K562 (cell line): ENCODE results near the gene DIS3L2. TPM values are rescaled to one million over a fixed set of nuclear protein-coding genes. Genes with fewer than 3 reads are reported as not detected.

ENCODE experiments used
- ATAC-seq: fragments of 200-7000 bp; cut with Tn5 transposase; 3 replicates; pipeline ENCODE4 v1.9.1; 2020; ENCODE audit warnings: moderate library complexity
- BruUV-seq: library from RNA; stranded (reverse); fragments of 400-500 nt; replicated peaks from 2 replicates; lab custom pipeline; 2021; lab: Mats Ljungman, UMichigan
- CTCF ChIA-PET: fragments of 300-600 bp; formaldehyde crosslinking; extraction: SDS; loops from one replicate; lab custom pipeline; 2021; ENCODE audit warnings: low intra/inter-chr PET ratio; lab: Yijun Ruan, JAX
- POLR2A ChIA-PET: fragments of 300-600, 350-650 bp; sonication (Branson Sonifier 250); formaldehyde crosslinking; extraction: SDS; loops from one replicate; lab custom pipeline; 2021; ENCODE audit warnings: antibody characterized with exemption, inconsistent platforms; lab: Yijun Ruan, JAX
- DNase-seq, 4 experiments: peaks; one replicate each; pipeline versions ENCODE4 v3.0.0 to v3.0.0-alpha.2; 2011 to 2018; ENCODE audit warnings: low spot score in 3 of 4, mixed read lengths in 3 of 4; ENCODE audit errors: extremely low read depth in 1 of 4
- FAIRE-seq: peaks from 2 replicates; lab custom pipeline; 2011; peaks lifted over from hg19 to GRCh38; lab: Jason Lieb, UNC
- H2AFZ ChIP-seq: 2 replicates; pipeline ENCODE4 v1.6.0; 2011; ENCODE audit warnings: low read depth, low read length, control low read depth, inconsistent platforms
- H3K27ac ChIP-seq: fragments of 200-600 bp; 3 replicates; pipeline ENCODE4 v1.8.0; 2011; ENCODE audit warnings: low read depth, mild to moderate bottlenecking, control low read depth, inconsistent platforms, low read length, moderate library complexity, mixed read lengths; ENCODE audit errors: extremely low read depth
- H3K27me3 ChIP-seq, 2 experiments: fragments of 300-600 bp in 1 of 2; 2 replicates in 1 of 2; 3 replicates in 1 of 2; pipeline versions ENCODE4 v1.6.0 to v1.8.0; 2011; ENCODE audit warnings: inconsistent platforms in 2 of 2, low read length in 2 of 2, mild to moderate bottlenecking in 1 of 2, mixed read lengths in 1 of 2, moderate library complexity in 1 of 2; ENCODE audit not compliant: control insufficient read depth in 2 of 2, insufficient read depth in 2 of 2
- H3K36me3 ChIP-seq: fragments of 300-600 bp; 3 replicates; pipeline ENCODE4 v1.8.0; 2011; ENCODE audit warnings: mild to moderate bottlenecking, low read length, inconsistent platforms; ENCODE audit not compliant: control insufficient read depth, insufficient read depth
- H3K4me1 ChIP-seq, 2 experiments: fragments of 200-600 bp in 1 of 2; replicated peaks in 1 of 2; 2 replicates in 1 of 2; 3 replicates in 1 of 2; pipeline versions ENCODE4 v1.5.1 to v1.8.0; 2011; ENCODE audit warnings: inconsistent platforms in 2 of 2, low read length in 2 of 2, mild to moderate bottlenecking in 1 of 2, mixed read lengths in 1 of 2, moderate library complexity in 1 of 2; ENCODE audit not compliant: control insufficient read depth in 2 of 2, insufficient read depth in 2 of 2
- H3K4me2 ChIP-seq: 2 replicates; pipeline ENCODE4 v1.6.1; 2011; ENCODE audit warnings: low read length, control low read depth, inconsistent platforms, mixed read lengths; ENCODE audit not compliant: insufficient read depth
- H3K4me3 ChIP-seq: fragments of 200-600 bp; sonication (generic), shearing (Covaris generic); 2 replicates; pipeline ENCODE4 v1.5.1; 2016; ENCODE audit warnings: control low read depth, inconsistent platforms
- H3K79me2 ChIP-seq: fragments of 200-600 bp; 3 replicates; pipeline ENCODE4 v1.8.0; 2011; ENCODE audit warnings: low read length, inconsistent platforms; ENCODE audit not compliant: control insufficient read depth, insufficient read depth
- H3K9ac ChIP-seq, 2 experiments: 2 replicates each; pipeline versions ENCODE4 v1.6.0 to v1.6.1; 2011; ENCODE audit warnings: low read depth in 2 of 2, low read length in 2 of 2, control low read depth in 1 of 2, inconsistent platforms in 1 of 2, mild to moderate bottlenecking in 1 of 2, mixed read lengths in 1 of 2; ENCODE audit not compliant: insufficient read depth in 1 of 2
- H3K9me1 ChIP-seq: one replicate; pipeline ENCODE4 v1.6.0; 2011; ENCODE audit warnings: inconsistent platforms, mild to moderate bottlenecking, low read length, moderate library complexity; ENCODE audit not compliant: control insufficient read depth, insufficient read depth
- H3K9me3 ChIP-seq: replicated peaks from 2 replicates; pipeline ENCODE4 v1.5.1; 2011; ENCODE audit warnings: low read depth, low read length, inconsistent platforms; ENCODE audit not compliant: control insufficient read depth, insufficient read depth
- H4K20me1 ChIP-seq: replicated peaks from 2 replicates; pipeline ENCODE4 v1.6.1; 2011; ENCODE audit warnings: low read length, inconsistent platforms, mixed read lengths; ENCODE audit not compliant: control insufficient read depth, insufficient read depth
- ATF2 ChIP-seq: sonication (generic); formaldehyde crosslinking; IDR thresholded peaks from 2 replicates; pipeline ENCODE4 v1.8.1; 2022; ENCODE audit warnings: missing genetic modification reagents
- ATF3 ChIP-seq, 2 experiments: fragments of 450-650 bp in 1 of 2; sonication (generic) in 1 of 2; formaldehyde crosslinking in 1 of 2; IDR thresholded peaks in 1 of 2; conservative IDR thresholded peaks in 1 of 2; 2 replicates each; pipeline versions ENCODE4 v1.6.1 to v1.8.1; 2016 to 2023; ENCODE audit warnings: mild to moderate bottlenecking in 2 of 2, moderate library complexity in 2 of 2, inconsistent platforms in 1 of 2, missing genetic modification reagents in 1 of 2
- BDP1 ChIP-seq: IDR thresholded peaks from 3 replicates; pipeline ENCODE4 v1.6.1; 2011; ENCODE audit not compliant: insufficient read length, insufficient read depth
- CTCF ChIP-seq, 3 experiments: IDR thresholded peaks in 2 of 3; conservative IDR thresholded peaks in 1 of 3; 2 replicates each; pipeline ENCODE4 v1.5.1; 2011 to 2012; ENCODE audit warnings: low read length in 3 of 3, mild to moderate bottlenecking in 3 of 3, control low read depth in 2 of 3, improper control_type of control experiment in 1 of 3, inconsistent platforms in 1 of 3, low read depth in 1 of 3, mixed read lengths in 1 of 3, moderate library complexity in 1 of 3; ENCODE audit not compliant: insufficient read depth in 2 of 3
- MCM7 ChIP-seq, 2 experiments: fragments of 450-650 bp; IDR thresholded peaks; 2 replicates each; pipeline ENCODE4 v1.6.1; 2016 to 2018
- PCBP2 ChIP-seq: fragments of 200-400 bp; formaldehyde crosslinking; IDR thresholded peaks from 2 replicates; pipeline ENCODE4 v1.6.1; 2018; ENCODE audit warnings: low read length, low read depth, mild to moderate bottlenecking, moderate library complexity; ENCODE audit not compliant: poor library complexity, severe bottlenecking
- PHF8 ChIP-seq: fragments of 200-600 bp; sonication (generic); IDR thresholded peaks from 2 replicates; pipeline ENCODE4 v1.6.1; 2012; ENCODE audit warnings: mixed run types, mild to moderate bottlenecking, inconsistent platforms, low read length, moderate library complexity, borderline replicate concordance
- PTBP1 ChIP-seq: fragments of 200-400 bp; formaldehyde crosslinking; IDR thresholded peaks from 2 replicates; pipeline ENCODE4 v1.6.1; 2017; ENCODE audit warnings: low read depth, low read length
- RAD21 ChIP-seq, 2 experiments: fragments of 250-450 bp in 1 of 2; fragments of 450-650 bp in 1 of 2; sonication (Bioruptor Pico) in 1 of 2; formaldehyde crosslinking in 1 of 2; IDR thresholded peaks in 1 of 2; conservative IDR thresholded peaks in 1 of 2; 2 replicates each; pipeline versions ENCODE4 v1.4.0 to v1.8.0; 2020 to 2022; ENCODE audit warnings: mild to moderate bottlenecking in 2 of 2, moderate library complexity in 1 of 2
- SMC3 ChIP-seq: conservative IDR thresholded peaks from 2 replicates; pipeline ENCODE4 v1.6.1; 2011; ENCODE audit warnings: low read depth, low read length, improper control_type of control experiment; ENCODE audit not compliant: insufficient read depth
- TEAD4 ChIP-seq, 2 experiments: sonication (generic) in 1 of 2; formaldehyde crosslinking in 1 of 2; IDR thresholded peaks; 2 replicates each; pipeline versions ENCODE4 v1.6.1 to v1.8.0; 2012 to 2022; ENCODE audit warnings: borderline replicate concordance in 1 of 2, inconsistent platforms in 1 of 2, low read length in 1 of 2, mild to moderate bottlenecking in 1 of 2, missing genetic modification reagents in 1 of 2
- ZNF175 ChIP-seq: fragments of 200-800 bp; sonication (Bioruptor generic); IDR thresholded peaks from 2 replicates; pipeline ENCODE4 v1.6.1; 2016; ENCODE audit warnings: low read depth, mild to moderate bottlenecking, missing genetic modification characterization, missing compliant biosample characterization
- ZNF764 ChIP-seq: fragments of 250-450 bp; sonication (Bioruptor Pico); IDR thresholded peaks from 2 replicates; pipeline ENCODE4 v1.4.0; 2020; ENCODE audit warnings: low read depth, mild to moderate bottlenecking, moderate library complexity
- ZNF79 ChIP-seq: fragments of 250-450 bp; sonication (Bioruptor Pico); IDR thresholded peaks from 2 replicates; pipeline ENCODE4 v1.4.0; 2020; ENCODE audit warnings: low read depth, mild to moderate bottlenecking, moderate library complexity
- WGBS: fragments of 100-300 bp; shearing (Covaris generic); methylation state at CpG from one replicate; pipeline ENCODE4 v1.1.6; 2016; ENCODE audit warnings: low coverage, mixed read lengths; ENCODE audit not compliant: insufficient coverage; ENCODE audit errors: missing lambda C conversion rate; 5-methylcytosine and 5-hydroxymethylcytosine counted together
- in situ Hi-C: fragments of 300-500 bp; cut with MboI; formaldehyde crosslinking; loops from 4 replicates; pipeline ENCODE4 v1.15.0; 2018; ENCODE audit warnings: inconsistent platforms, mixed read lengths
- intact Hi-C: fragments of 100-400 bp; cut with micrococcal nuclease; formaldehyde crosslinking; loops from 2 replicates; pipeline ENCODE4 v1.14.2; 2022
- polyA plus RNA-seq, 8 experiments: library from polyadenylated mRNA; depleted of rRNA in 4 of 8; stranded (reverse) in 5 of 8; unstranded in 3 of 8; fragments of >200 nt; fragmentation: Nextera tagmentation in 2 of 8; fragmentation: Illumina TruSeq in 1 of 8; extraction: Ambion mirVana in 2 of 8; extraction: Trizol in 1 of 8; gene quantifications; 2 replicates each; pipeline versions ENCODE4 v1.2.1 to v1.2.3, GENCODE V29; 2011 to 2014; ENCODE audit warnings: inconsistent platforms in 1 of 8, missing spikeins in 1 of 8
- total RNA-seq, 7 experiments: library from RNA; depleted of rRNA in 6 of 7; stranded (reverse); fragments of >200 nt in 6 of 7; fragmentation: Illumina TruSeq in 2 of 7; extraction: Trizol in 2 of 7; gene quantifications; 2 replicates each; pipeline versions ENCODE4 v1.2.1 to v1.2.3, GENCODE V29; 2011 to 2021; ENCODE audit warnings: low replicate concordance in 1 of 7

The DIS3L2 gene
- total and polyA plus RNA-seq, 9 of the 15 experiments (the other 6 are each of a cell fraction or from before 2014, with no cell fraction given): 1.5 to 19.2 (median 11.2) TPM

- Histone ChIP-seq H3K27me3 (peaks cover 0 to 15% of the 10 kb centered on the region in 2 experiments; a peak in 1 of 5 replicates), H3K36me3 (no peaks in the 10 kb centered on the region), H4K20me1 (no peaks in the 10 kb centered on the region), H3K9ac (no peak overlapping the region), H3K4me2 (no peak overlapping the region), H3K79me2 (no peaks in the 10 kb centered on the region), H3K9me1 (no peaks in the 10 kb centered on the region), H3K27ac (no peak overlapping the region), H3K4me1 (peaks cover 0 to 6% of the 10 kb centered on the region in 2 experiments; a peak in 1 of 5 replicates), H2AFZ (no peak overlapping the region), H3K4me3 (no peak overlapping the region), H3K9me3 (no peaks in the 10 kb centered on the region)
- TF ChIP-seq BDP1 (no peak), SMC3 (0 out of 2 replicates have a peak, but pooled peaks have one; percentile 11), TEAD4 (IDR thresholded peaks at IDR 0.05; ENCODE audit: low read length) (no peak), TEAD4 (CRISPR knock-in tag; IDR thresholded peaks at IDR 0.05; ENCODE audit: borderline replicate concordance) (no peak), ZNF175 (no peak), CTCF (IDR thresholded peaks at IDR 0.05 in 2 of 3, conservative IDR thresholded peaks at IDR 0.05 in 1 of 3; ENCODE audit: insufficient read depth in 2 of 3, low read depth in 1 of 3, low read length in 3 of 3) (peak; percentile 24 to 51 (median 36); a peak in 5 of 6 replicates), ZNF79 (CRISPR knock-in tag) (no peak), ATF3 (IDR thresholded peaks at IDR 0.05) (no peak), ATF3 (CRISPR knock-in tag; conservative IDR thresholded peaks at IDR 0.05) (no peak), PTBP1 (no peak), RAD21 (CRISPR knock-in tag; conservative IDR thresholded peaks at IDR 0.05 in 1 of 2, IDR thresholded peaks at IDR 0.05 in 1 of 2) (peak in 1 of 2 experiments; percentile 21; a peak in 1 of 4 replicates), MCM7 (IDR thresholded peaks at IDR 0.05) (no peak), ZNF764 (CRISPR knock-in tag) (no peak), ATF2 (CRISPR knock-in tag) (no peak), PCBP2 (no peak), PHF8 (no peak)
- ATAC-seq (peak; percentile 77), DNase-seq (peak; percentile 18 to 38 (median 35)), FAIRE-seq (no peak)
- in situ Hi-C loops (no loop called here), intact Hi-C loops (loop anchor here (5.0 kb wide), 1 partner anchor 75 kb away; no protein-coding TSS in a partner anchor)
- WGBS: 3% methylated on average over 6 of the region's 13 CpGs
- CTCF ChIA-PET: interaction anchor here (0.6 kb wide), 1 partner anchor 28 kb away, joined by 3 read pairs; no protein-coding TSS in a partner anchor
- POLR2A ChIA-PET: no interaction called here
- BruUV-seq: no TSS peak
Measured at GRCh38 chr2:232367591-232368233, 406.2 kb downstream of the DIS3L2 start.
